Panc1 (cell line): ENCODE measurements around the gene MYL10. TPM values are rescaled to one million over a fixed set of nuclear protein-coding genes. Genes with fewer than 3 reads are reported as not detected.

Experiments used
- ATAC-seq: fragments of 200-7000 bp; cut with Tn5 transposase; 2 replicates; pipeline ENCODE4 v1.9.1; 2020; ENCODE audit warnings: mild to moderate bottlenecking, moderate library complexity
- BruUV-seq: library from RNA; stranded (reverse); fragments of 400-500 nt; replicated peaks from 2 replicates; lab custom pipeline; 2021; lab: Mats Ljungman, UMichigan
- CTCF ChIA-PET: fragments of 300-600 bp; sonication (Branson Sonifier 250); formaldehyde crosslinking; loops from one replicate; lab custom pipeline; 2022; ENCODE audit warnings: antibody characterized with exemption; lab: Charles Lee
- POLR2A ChIA-PET: fragments of 300-600 bp; sonication (Branson Sonifier 250); formaldehyde crosslinking; loops from one replicate; lab custom pipeline; 2022; ENCODE audit warnings: antibody characterized with exemption; lab: Charles Lee
- DNase-seq: peaks from one replicate; pipeline ENCODE4 v3.0.0-alpha.2; 2010; ENCODE audit warnings: low read depth, low spot score
- H3K27ac ChIP-seq: 2 replicates; pipeline ENCODE4 v1.5.1; 2011; ENCODE audit warnings: mild to moderate bottlenecking, low read length, inconsistent platforms
- H3K27me3 ChIP-seq: fragments of 200-500 bp; sonication (Bioruptor generic); 2 replicates; pipeline ENCODE4 v1.6.0; 2014; ENCODE audit warnings: low read length, inconsistent platforms; ENCODE audit not compliant: control insufficient read depth, insufficient read depth
- H3K36me3 ChIP-seq: fragments of 200-500 bp; sonication (Bioruptor generic); 2 replicates; pipeline ENCODE4 v1.5.1; 2014; ENCODE audit warnings: inconsistent platforms, mild to moderate bottlenecking, low read length, moderate library complexity; ENCODE audit not compliant: control insufficient read depth, insufficient read depth
- H3K4me1 ChIP-seq: 2 replicates; pipeline ENCODE4 v1.5.1; 2011; ENCODE audit warnings: inconsistent platforms, mild to moderate bottlenecking, low read length, moderate library complexity; ENCODE audit not compliant: control insufficient read depth, insufficient read depth
- H3K4me3 ChIP-seq, 2 experiments: 2 replicates each; pipeline ENCODE4 v1.5.1; 2011 to 2012; ENCODE audit warnings: low read depth in 2 of 2, low read length in 2 of 2, mild to moderate bottlenecking in 2 of 2, inconsistent platforms in 1 of 2, moderate library complexity in 1 of 2
- H3K9me3 ChIP-seq: fragments of 200-500 bp; sonication (Bioruptor generic); 2 replicates; pipeline ENCODE4 v1.5.1; 2014; ENCODE audit warnings: low read depth, mild to moderate bottlenecking, inconsistent platforms, low read length, moderate library complexity; ENCODE audit not compliant: control insufficient read depth, insufficient read depth
- CTCF ChIP-seq: fragments of 450-650 bp; IDR thresholded peaks from 2 replicates; pipeline ENCODE4 v1.5.1; 2017; ENCODE audit warnings: mild to moderate bottlenecking
- POLR2AphosphoS5 ChIP-seq: IDR thresholded peaks from 2 replicates; pipeline ENCODE4 v1.6.1; 2012; ENCODE audit warnings: mild to moderate bottlenecking, low read depth, low read length, moderate library complexity
- REST ChIP-seq, 2 experiments: IDR thresholded peaks; 2 replicates each; pipeline ENCODE4 v1.6.1; 2011 to 2012; ENCODE audit warnings: low read depth in 2 of 2, control low read depth in 1 of 2, low read length in 1 of 2, mild to moderate bottlenecking in 1 of 2, moderate library complexity in 1 of 2; ENCODE audit not compliant: insufficient read depth in 1 of 2
- SIN3A ChIP-seq: IDR thresholded peaks from 2 replicates; pipeline ENCODE4 v1.6.1; 2012; ENCODE audit warnings: low read depth, mild to moderate bottlenecking, low read length, moderate library complexity, borderline replicate concordance; ENCODE audit not compliant: insufficient read depth
- TCF7L2 ChIP-seq: IDR thresholded peaks from 2 replicates; pipeline ENCODE4 v1.6.1; 2011; ENCODE audit warnings: mild to moderate bottlenecking, low read depth, low read length, inconsistent platforms
- in situ Hi-C: cut with HindIII; loops from 2 replicates; pipeline ENCODE4 v1.10.0; 2016; ENCODE audit warnings: low sequenced_read_pairs, low pct_unique_long_range_greater_than_20kb
- intact Hi-C: fragments of 100-400 bp; cut with micrococcal nuclease; formaldehyde crosslinking; loops from one replicate; pipeline ENCODE4 v1.10.0; 2022; ENCODE audit not compliant: unreplicated experiment
- total RNA-seq: library from RNA; stranded (reverse); gene quantifications from one replicate; pipeline ENCODE4 v1.2.1, GENCODE V29; 2021; ENCODE audit not compliant: unreplicated experiment

The MYL10 gene
- total RNA-seq, 1 experiment from 2014 or later: not detected

- Histone ChIP-seq H3K27ac (no peak overlapping the region), H3K9me3 (no peaks in the 10 kb centered on the region), H3K4me3 (no peak overlapping the region), H3K4me1 (peaks cover 6% of the 10 kb centered on the region; the same call in 1 of the 2 replicates), H3K36me3 (no peaks in the 10 kb centered on the region), H3K27me3 (no peaks in the 10 kb centered on the region)
- ChIA-PET CTCF (no interaction called here), POLR2A (no interaction called here)
- intact Hi-C loops (no loop called here), in situ Hi-C loops (no loop called here)
- BruUV-seq: no TSS peak
- DNase-seq (no peak), ATAC-seq (no peak)
- no peak for TF ChIP-seq POLR2AphosphoS5
- TF ChIP-seq REST (IDR thresholded peaks at IDR 0.05; ENCODE audit: insufficient read depth in 1 of 2, low read depth in 2 of 2, low read length in 1 of 2): no peak
- no peak for TF ChIP-seq TCF7L2
- TF ChIP-seq CTCF: no peak
- no peak for TF ChIP-seq SIN3A
These were observed 31.2 kb downstream of the MYL10 start for GRCh38 chr7:101597941-101598340.

GRCh38 chr7:101596898-101597297 lies 32.2 kb downstream of the MYL10 start:
- CTCF ChIA-PET: interaction anchor here (0.5 to 1.1 kb wide), 2 partner anchors 54 to 159 kb away, joined by 3 read pairs; no protein-coding TSS in a partner anchor
- Histone ChIP-seq H3K27me3 (no peaks in the 10 kb centered on the region), H3K4me1 (no peaks in the 10 kb centered on the region), H3K36me3 (no peaks in the 10 kb centered on the region), H3K4me3 (no peak overlapping the region), H3K9me3 (no peaks in the 10 kb centered on the region), H3K27ac (no peak overlapping the region)
- ATAC-seq (no peak), DNase-seq (no peak)
- intact Hi-C loops: no loop called here
- TF ChIP-seq SIN3A: no peak
- TF ChIP-seq REST (IDR thresholded peaks at IDR 0.05; ENCODE audit: insufficient read depth in 1 of 2, low read depth in 2 of 2, low read length in 1 of 2): no peak
- no peak for TF ChIP-seq CTCF
- TF ChIP-seq TCF7L2: no peak
- in situ Hi-C loops: no loop called here
- POLR2A ChIA-PET: no interaction called here
- BruUV-seq: no TSS peak
